A673 (cell line): Measurements from ENCODE around the gene CNNM1.

ENCODE experiments used
- EZH2 ChIP-seq: fragments of 200-600 bp; sonication (generic); IDR thresholded peaks from 2 replicates; pipeline ENCODE4 v1.6.1; 2017; ENCODE audit warnings: borderline replicate concordance, low read depth, mild to moderate bottlenecking, mixed read lengths, antibody characterized with exemption, low read length; ENCODE audit not compliant: poor library complexity, severe bottlenecking
- TF ChIP-seq, protein P1 (sequence below): fragments of 300-800, 200-600 bp; sonication (generic); conservative IDR thresholded peaks from 2 replicates; pipeline ENCODE4 v1.5.1; 2017; ENCODE audit warnings: low read depth, mild to moderate bottlenecking, antibody characterized with exemption, low read length, moderate library complexity, mixed read lengths

DNA sequence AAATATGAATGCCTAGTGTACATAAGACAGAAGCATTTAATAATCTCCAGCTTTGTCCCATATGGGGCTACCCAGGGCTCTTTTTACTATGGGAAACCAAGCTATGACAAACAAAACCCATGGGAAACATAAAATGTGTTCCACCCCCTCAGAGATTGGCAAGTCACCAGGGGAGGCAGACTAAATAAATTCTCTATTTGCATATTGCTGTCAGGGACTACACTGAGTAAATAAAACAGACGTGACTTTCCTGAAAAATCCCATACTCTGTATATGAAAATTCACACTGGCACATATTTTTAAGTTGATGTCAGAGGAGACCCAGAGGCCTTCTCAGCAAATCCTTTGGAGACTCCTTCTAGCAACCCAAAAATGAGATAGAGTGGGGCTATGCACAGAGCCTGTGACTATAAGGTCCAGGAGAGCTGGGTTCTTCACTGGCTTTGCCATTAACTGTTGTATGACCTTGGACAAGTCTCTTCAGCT lies 49.5 kb upstream of the CNNM1 start:
- TF ChIP-seq, protein P1, sequence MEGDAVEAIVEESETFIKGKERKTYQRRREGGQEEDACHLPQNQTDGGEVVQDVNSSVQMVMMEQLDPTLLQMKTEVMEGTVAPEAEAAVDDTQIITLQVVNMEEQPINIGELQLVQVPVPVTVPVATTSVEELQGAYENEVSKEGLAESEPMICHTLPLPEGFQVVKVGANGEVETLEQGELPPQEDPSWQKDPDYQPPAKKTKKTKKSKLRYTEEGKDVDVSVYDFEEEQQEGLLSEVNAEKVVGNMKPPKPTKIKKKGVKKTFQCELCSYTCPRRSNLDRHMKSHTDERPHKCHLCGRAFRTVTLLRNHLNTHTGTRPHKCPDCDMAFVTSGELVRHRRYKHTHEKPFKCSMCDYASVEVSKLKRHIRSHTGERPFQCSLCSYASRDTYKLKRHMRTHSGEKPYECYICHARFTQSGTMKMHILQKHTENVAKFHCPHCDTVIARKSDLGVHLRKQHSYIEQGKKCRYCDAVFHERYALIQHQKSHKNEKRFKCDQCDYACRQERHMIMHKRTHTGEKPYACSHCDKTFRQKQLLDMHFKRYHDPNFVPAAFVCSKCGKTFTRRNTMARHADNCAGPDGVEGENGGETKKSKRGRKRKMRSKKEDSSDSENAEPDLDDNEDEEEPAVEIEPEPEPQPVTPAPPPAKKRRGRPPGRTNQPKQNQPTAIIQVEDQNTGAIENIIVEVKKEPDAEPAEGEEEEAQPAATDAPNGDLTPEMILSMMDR: no peak
- TF ChIP-seq EZH2: no peak
